ENCODE results near the gene ARRDC5. TPM values are rescaled to one million over a fixed set of nuclear protein-coding genes. Genes with fewer than 3 reads are reported as not detected.
"Not testable (repeated sequence)": the region's sequence is repeated elsewhere in the genome, so short reads cannot be mapped to it uniquely, and the experiment has no call there.

The ARRDC5 gene
- total RNA-seq, 1 experiment from 2014 or later: not detected

DNA sequence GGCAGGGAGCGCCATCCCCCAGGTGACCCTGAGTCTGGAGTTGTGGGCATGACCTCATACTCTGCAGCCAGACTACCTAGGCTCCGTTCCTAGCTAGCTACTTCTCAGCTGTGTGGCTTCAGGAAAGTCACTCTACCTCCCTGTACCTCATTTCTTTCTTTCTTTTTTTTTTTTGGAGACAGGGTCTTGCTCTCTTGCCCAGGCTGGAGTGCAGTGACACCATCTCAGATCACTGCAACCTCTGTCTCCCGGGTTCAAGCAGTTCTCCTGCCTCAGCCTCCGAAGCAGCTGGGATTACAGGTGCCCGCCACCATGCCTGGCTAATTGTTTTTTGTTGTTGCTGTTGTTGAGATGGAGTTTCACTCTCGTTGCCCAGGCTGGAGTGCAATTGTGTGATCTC, 50.2 kb downstream of the ARRDC5 start:
- H3K36me3 Mint-ChIP-seq (ENCODE audit: insufficient read depth, unreplicated experiment): peaks cover 21% of the 10 kb centered on the region
- BruUV-seq (replicated peaks): no TSS peak
- TF ChIP-seq, protein P1, sequence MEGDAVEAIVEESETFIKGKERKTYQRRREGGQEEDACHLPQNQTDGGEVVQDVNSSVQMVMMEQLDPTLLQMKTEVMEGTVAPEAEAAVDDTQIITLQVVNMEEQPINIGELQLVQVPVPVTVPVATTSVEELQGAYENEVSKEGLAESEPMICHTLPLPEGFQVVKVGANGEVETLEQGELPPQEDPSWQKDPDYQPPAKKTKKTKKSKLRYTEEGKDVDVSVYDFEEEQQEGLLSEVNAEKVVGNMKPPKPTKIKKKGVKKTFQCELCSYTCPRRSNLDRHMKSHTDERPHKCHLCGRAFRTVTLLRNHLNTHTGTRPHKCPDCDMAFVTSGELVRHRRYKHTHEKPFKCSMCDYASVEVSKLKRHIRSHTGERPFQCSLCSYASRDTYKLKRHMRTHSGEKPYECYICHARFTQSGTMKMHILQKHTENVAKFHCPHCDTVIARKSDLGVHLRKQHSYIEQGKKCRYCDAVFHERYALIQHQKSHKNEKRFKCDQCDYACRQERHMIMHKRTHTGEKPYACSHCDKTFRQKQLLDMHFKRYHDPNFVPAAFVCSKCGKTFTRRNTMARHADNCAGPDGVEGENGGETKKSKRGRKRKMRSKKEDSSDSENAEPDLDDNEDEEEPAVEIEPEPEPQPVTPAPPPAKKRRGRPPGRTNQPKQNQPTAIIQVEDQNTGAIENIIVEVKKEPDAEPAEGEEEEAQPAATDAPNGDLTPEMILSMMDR (IDR thresholded peaks at IDR 0.05; ENCODE audit: unreplicated experiment): no peak
- H3K4me1 Mint-ChIP-seq (ENCODE audit: low read depth, unreplicated experiment): no peaks in the 10 kb centered on the region
- no peak overlapping the region for H3K4me3 Mint-ChIP-seq (ENCODE audit: low read depth, unreplicated experiment)
- no peak overlapping the region for H3K27ac Mint-ChIP-seq (ENCODE audit: unreplicated experiment)
- H3K27me3 Mint-ChIP-seq (ENCODE audit: unreplicated experiment): no peaks in the 10 kb centered on the region
- CTCF ChIA-PET: interaction anchor here (1.9 kb wide), 1 partner anchor 43 kb away, joined by 20 read pairs; no protein-coding TSS in a partner anchor
- no peaks in the 10 kb centered on the region for H3K9me3 Mint-ChIP-seq (ENCODE audit: low read depth, unreplicated experiment)
- intact Hi-C loops (cut with micrococcal nuclease; ENCODE audit: unreplicated experiment): loop anchor here (10.0 kb wide), 1 partner anchor 48 kb away; no protein-coding TSS in a partner anchor
- DNase-seq: no peak

GRCh38 chr19:4851551-4852290, 51.0 kb downstream of the ARRDC5 start:
- H3K9me3 Mint-ChIP-seq (ENCODE audit: low read depth, unreplicated experiment): no peaks in the 10 kb centered on the region
- H3K27ac Mint-ChIP-seq (ENCODE audit: unreplicated experiment): no peak overlapping the region
- H3K36me3 Mint-ChIP-seq (ENCODE audit: insufficient read depth, unreplicated experiment): peaks cover 21% of the 10 kb centered on the region
- peak; percentile 61 for DNase-seq
- TF ChIP-seq, protein P1 (IDR thresholded peaks at IDR 0.05; ENCODE audit: unreplicated experiment): peak; percentile 51
- intact Hi-C loops (cut with micrococcal nuclease; ENCODE audit: unreplicated experiment): loop anchor here (10.0 kb wide), 1 partner anchor 47 kb away; no protein-coding TSS in a partner anchor
- CTCF ChIA-PET: interaction anchor here (0.6 to 1.9 kb wide), 2 partner anchors 15 to 42 kb away, joined by 4 to 20 read pairs; no protein-coding TSS in a partner anchor
- H3K4me1 Mint-ChIP-seq (ENCODE audit: low read depth, unreplicated experiment): no peaks in the 10 kb centered on the region
- no peaks in the 10 kb centered on the region for H3K27me3 Mint-ChIP-seq (ENCODE audit: unreplicated experiment)
- H3K4me3 Mint-ChIP-seq (ENCODE audit: low read depth, unreplicated experiment): no peak overlapping the region
- BruUV-seq (replicated peaks): no TSS peak

DNA sequence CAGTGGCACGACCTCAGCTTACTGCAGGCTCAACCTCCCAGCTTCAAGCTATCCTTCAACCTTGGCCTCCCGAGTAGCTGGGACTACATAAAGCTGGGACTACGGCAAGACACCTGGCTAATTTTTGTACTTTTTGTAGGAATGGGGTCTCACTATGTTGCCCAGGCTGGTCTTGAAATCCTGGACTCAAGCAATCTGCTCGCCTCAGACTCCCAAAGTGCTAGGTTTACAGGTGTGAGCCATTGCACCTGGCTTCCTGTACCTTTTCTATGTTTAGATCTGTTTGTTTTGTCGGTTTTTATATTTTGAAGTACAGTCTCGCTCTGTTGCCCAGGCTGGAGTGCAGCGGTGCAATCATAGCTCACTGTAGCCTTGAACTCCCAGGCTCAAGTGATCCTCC, 53.7 kb downstream of the ARRDC5 start:
- CTCF ChIA-PET: no interaction called here
- no peaks in the 10 kb centered on the region for H3K9me3 Mint-ChIP-seq (ENCODE audit: low read depth, unreplicated experiment)
- no peak overlapping the region for H3K27ac Mint-ChIP-seq (ENCODE audit: unreplicated experiment)
- DNase-seq: no peak
- no peak overlapping the region for H3K4me3 Mint-ChIP-seq (ENCODE audit: low read depth, unreplicated experiment)
- TF ChIP-seq, protein P1 (IDR thresholded peaks at IDR 0.05; ENCODE audit: unreplicated experiment): no peak
- intact Hi-C loops (cut with micrococcal nuclease; ENCODE audit: unreplicated experiment): no loop called here
- H3K36me3 Mint-ChIP-seq (ENCODE audit: insufficient read depth, unreplicated experiment): peaks cover 31% of the 10 kb centered on the region
- no TSS peak for BruUV-seq (replicated peaks)
- no peaks in the 10 kb centered on the region for H3K27me3 Mint-ChIP-seq (ENCODE audit: unreplicated experiment)
- H3K4me1 Mint-ChIP-seq (ENCODE audit: low read depth, unreplicated experiment): no peaks in the 10 kb centered on the region

- CTCF ChIA-PET: no interaction called here
- TF ChIP-seq, protein P1 (IDR thresholded peaks at IDR 0.05; ENCODE audit: unreplicated experiment): no peak
- BruUV-seq (replicated peaks): no TSS peak
- Mint-ChIP-seq H3K4me1 (ENCODE audit: low read depth, unreplicated experiment) (no peaks in the 10 kb centered on the region), H3K9me3 (ENCODE audit: low read depth, unreplicated experiment) (no peaks in the 10 kb centered on the region), H3K36me3 (ENCODE audit: insufficient read depth, unreplicated experiment) (peaks cover 29% of the 10 kb centered on the region), H3K27ac (ENCODE audit: unreplicated experiment) (no peak overlapping the region), H3K27me3 (ENCODE audit: unreplicated experiment) (no peaks in the 10 kb centered on the region), H3K4me3 (ENCODE audit: low read depth, unreplicated experiment) (no peak overlapping the region)
- no peak for DNase-seq
- intact Hi-C loops (cut with micrococcal nuclease; ENCODE audit: unreplicated experiment): no loop called here
These were observed 55.3 kb downstream of the ARRDC5 start for GRCh38 chr19:4847190-4847973.

DNA sequence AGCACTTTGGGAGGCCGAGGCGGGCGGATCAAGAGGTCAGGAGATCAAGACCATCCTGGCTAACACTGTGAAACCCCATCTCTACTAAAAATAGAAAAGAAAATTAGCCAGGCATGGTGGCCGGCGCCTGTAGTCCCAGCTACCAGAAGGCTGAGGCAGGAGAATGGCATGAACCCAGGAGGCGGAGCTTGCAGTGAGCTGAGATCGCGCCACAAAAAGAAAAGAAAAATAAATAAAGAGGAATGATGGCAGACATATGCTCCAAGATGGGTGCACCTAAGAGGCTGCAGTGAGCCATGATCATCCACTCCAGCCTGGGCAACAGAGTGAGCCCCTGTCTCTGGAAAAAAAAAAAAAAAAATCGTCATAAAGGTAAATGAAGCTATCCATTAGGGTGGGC, 56.7 kb downstream of the ARRDC5 start:
- DNase-seq; H3K27me3 Mint-ChIP-seq (ENCODE audit: unreplicated experiment); H3K4me1 Mint-ChIP-seq (ENCODE audit: low read depth, unreplicated experiment); BruUV-seq (replicated peaks); H3K4me3 Mint-ChIP-seq (ENCODE audit: low read depth, unreplicated experiment); intact Hi-C loops (cut with micrococcal nuclease; ENCODE audit: unreplicated experiment); H3K9me3 Mint-ChIP-seq (ENCODE audit: low read depth, unreplicated experiment); H3K27ac Mint-ChIP-seq (ENCODE audit: unreplicated experiment): not testable (repeated sequence)
- H3K36me3 Mint-ChIP-seq (ENCODE audit: insufficient read depth, unreplicated experiment): peaks cover 28% of the 10 kb centered on the region
- CTCF ChIA-PET: interaction anchor here (0.6 kb wide), 2 partner anchors 622 to 930 kb away, joined by 3 to 5 read pairs; no protein-coding TSS in a partner anchor

Data from Calu3 (cell line).